Adrenal gland (tissue), 5 donors: ENCODE measurements around the gene NEO1.

Experiments used
- POLR2A ChIP-seq, 2 donors: fragments of 450-650 bp; IDR thresholded peaks; one replicate each; pipeline ENCODE4 v1.6.1; 2017; ENCODE audit warnings: antibody characterized with exemption in 2 of 2, mild to moderate bottlenecking in 2 of 2, moderate library complexity in 1 of 2
- TF ChIP-seq, protein P1 (sequence below), 6 experiments: fragments of 450-650 bp in 4 of 6; fragments of 200-600 bp in 2 of 6; sonication (generic) in 1 of 6; IDR thresholded peaks; 1 replicate in 5 of 6; 2 replicates in 1 of 6; pipeline versions ENCODE4 v1.5.1 to v1.8.0; 2016 to 2021; ENCODE audit warnings: antibody characterized with exemption in 6 of 6, mild to moderate bottlenecking in 2 of 6, moderate library complexity in 1 of 6
- donor health status: DM: no; HTN: no; CAD: no.

- TF ChIP-seq POLR2A (IDR thresholded peaks at IDR 0.05): no peak
- TF ChIP-seq, protein P1, sequence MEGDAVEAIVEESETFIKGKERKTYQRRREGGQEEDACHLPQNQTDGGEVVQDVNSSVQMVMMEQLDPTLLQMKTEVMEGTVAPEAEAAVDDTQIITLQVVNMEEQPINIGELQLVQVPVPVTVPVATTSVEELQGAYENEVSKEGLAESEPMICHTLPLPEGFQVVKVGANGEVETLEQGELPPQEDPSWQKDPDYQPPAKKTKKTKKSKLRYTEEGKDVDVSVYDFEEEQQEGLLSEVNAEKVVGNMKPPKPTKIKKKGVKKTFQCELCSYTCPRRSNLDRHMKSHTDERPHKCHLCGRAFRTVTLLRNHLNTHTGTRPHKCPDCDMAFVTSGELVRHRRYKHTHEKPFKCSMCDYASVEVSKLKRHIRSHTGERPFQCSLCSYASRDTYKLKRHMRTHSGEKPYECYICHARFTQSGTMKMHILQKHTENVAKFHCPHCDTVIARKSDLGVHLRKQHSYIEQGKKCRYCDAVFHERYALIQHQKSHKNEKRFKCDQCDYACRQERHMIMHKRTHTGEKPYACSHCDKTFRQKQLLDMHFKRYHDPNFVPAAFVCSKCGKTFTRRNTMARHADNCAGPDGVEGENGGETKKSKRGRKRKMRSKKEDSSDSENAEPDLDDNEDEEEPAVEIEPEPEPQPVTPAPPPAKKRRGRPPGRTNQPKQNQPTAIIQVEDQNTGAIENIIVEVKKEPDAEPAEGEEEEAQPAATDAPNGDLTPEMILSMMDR (IDR thresholded peaks at IDR 0.05): no peak
These were observed 271.2 kb downstream of the NEO1 start for GRCh38 chr15:73323374-73323955.
